PC-9 (cell line): Measurements from ENCODE around the gene MOK.

Experiments used
- CTCF ChIP-seq: fragments of 200-600 bp; sonication (generic); conservative IDR thresholded peaks from 2 replicates; pipeline ENCODE4 v1.6.1; 2017; ENCODE audit warnings: mixed run types, antibody characterized with exemption, mild to moderate bottlenecking, moderate library complexity
- EZH2 ChIP-seq: fragments of 200-600 bp; sonication (generic); IDR thresholded peaks from 2 replicates; pipeline ENCODE4 v1.8.0; 2017; ENCODE audit warnings: antibody characterized with exemption, low read depth

- TF ChIP-seq CTCF (no peak), EZH2 (no peak)
Measured at GRCh38 chr14:102351023-102351422, 46.1 kb upstream of the MOK start.
